Heart left ventricle (tissue), 16 donors: Measurements from ENCODE around the gene PRXL2A. TPM values are rescaled to one million over a fixed set of nuclear protein-coding genes. Genes with fewer than 3 reads are reported as not detected.

Experiments
- ATAC-seq, 4 donors: fragments of 200-7000 bp; cut with Tn5 transposase; one replicate each; pipeline ENCODE4 v1.9.1; 2020 to 2022; ENCODE audit warnings: moderate library complexity in 4 of 4, mild to moderate bottlenecking in 3 of 4, moderate number of reproducible peaks in 1 of 4
- DNase-seq, 5 donors: peaks; one replicate each; pipeline ENCODE4 v3.0.0-alpha.2; 2020
- H3K27ac ChIP-seq, 12 donors: fragments of 200-600 bp; sonication (generic) in 4 of 12; one replicate each; pipeline versions ENCODE4 v1.5.0 to v1.8.0; 2016 to 2022; ENCODE audit warnings: mild to moderate bottlenecking in 2 of 12
- H3K27me3 ChIP-seq, 9 donors: fragments of 200-600 bp; sonication (generic) in 2 of 9; one replicate each; pipeline versions ENCODE4 v1.5.1 to v1.8.0; 2016 to 2022; ENCODE audit warnings: mild to moderate bottlenecking in 3 of 9
- H3K36me3 ChIP-seq, 9 donors: fragments of 200-600 bp; sonication (generic) in 2 of 9; one replicate each; pipeline versions ENCODE4 v1.5.0 to v1.8.0; 2018 to 2022; ENCODE audit warnings: mild to moderate bottlenecking in 2 of 9
- H3K4me1 ChIP-seq, 12 donors: fragments of 200-600 bp; sonication (generic) in 4 of 12; one replicate each; pipeline versions ENCODE4 v1.5.0 to v1.8.0; 2016 to 2022; ENCODE audit warnings: mild to moderate bottlenecking in 3 of 12
- H3K4me3 ChIP-seq, 12 donors: fragments of 200-600 bp; sonication (generic) in 4 of 12; one replicate each; pipeline versions ENCODE4 v1.5.0 to v1.8.0; 2017 to 2022; ENCODE audit warnings: mild to moderate bottlenecking in 9 of 12, moderate library complexity in 4 of 12
- H3K9me3 ChIP-seq, 12 donors: fragments of 200-600 bp; sonication (generic) in 4 of 12; one replicate each; pipeline versions ENCODE4 v1.5.0 to v1.8.0; 2016 to 2022; ENCODE audit warnings: mild to moderate bottlenecking in 1 of 12
- CTCF ChIP-seq, 12 donors: fragments of 200-600 bp; sonication (generic) in 4 of 12; IDR thresholded peaks; one replicate each; pipeline versions ENCODE4 v1.5.0 to v1.8.0; 2018 to 2022; ENCODE audit warnings: antibody characterized with exemption in 12 of 12, mild to moderate bottlenecking in 5 of 12
- POLR2A ChIP-seq, 2 donors: fragments of 450-650 bp; IDR thresholded peaks; one replicate each; pipeline ENCODE4 v1.6.1; 2017; ENCODE audit warnings: antibody characterized with exemption in 2 of 2, mild to moderate bottlenecking in 2 of 2, moderate library complexity in 2 of 2
- WGBS, 4 donors: extraction: QIAGEN DNeasy Blood & Tissue Kit in 2 of 4; methylation state at CpG; one replicate each; pipeline versions ENCODE4 v1.1.5 to v1.1.7; 2013 to 2018; 5-methylcytosine and 5-hydroxymethylcytosine counted together
- intact Hi-C, 10 donors: fragments of 100-400 bp; cut with DNase I; formaldehyde crosslinking; loops; one replicate each; pipeline versions ENCODE4 v1.11.1 to v1.14.2; 2022
- polyA plus RNA-seq, 2 donors: library from polyadenylated mRNA; stranded (reverse); fragments of 200-250 nt; gene quantifications; one replicate each; pipeline ENCODE4 v1.2.3, GENCODE V29; 2013
- total RNA-seq, 9 donors: library from RNA; depleted of rRNA in 2 of 9; stranded (reverse); fragments of >200 nt in 2 of 9; fragmentation: NEBNext Ultra II Directional in 3 of 9; extraction: Animal tissue kit (Norgen Biotek cat#: 25700) in 3 of 9; gene quantifications; one replicate each; pipeline versions ENCODE4 v1.1.0 to v1.2.4, GENCODE V29; 2016 to 2023
- donor health status: ischemic (EF 13 %, LVEDD 7.1; RV severe dilation, severe dysfunction).
- donor health status: healthy with polysubstance abuse.
- donor health status: DM: no; HTN: yes; CAD: no.
- donor health status: DM: no; HTN: no; CAD: no.
- donor health status: ischemic (EF 25% LVEDD 6.9; RV normal size, moderate dysfunction).
- donor health status: ischemic (EF 25% LVEDD 5.7; RV mildly dilated, moderate dysfunction).
- donor health status: healthy.
- donor health status: DM: yes; HTN: yes; CAD: no.
- donor health status: ischemic (EF 35%, LVEDD 5.7; RV mildly dilated, moderate dysfunction).
- donor health status: nonischemic (EF 11% LVEDD 7.7; RV severe dilation, severe dysfunction).
- donor health status: DM: yes; HTN: yes; CAD: no.
- donor health status: PGD.
- donor health status: ischemic (EF 29% LVEDD 5.4; RV normal size, mild dysfunction).
- donor health status: nonischemic (EF 23%, LVEDD 6.1; RV moderate dilation, normal function).

Gene PRXL2A
- total and polyA plus RNA-seq, 11 donors: 63.9 to 123 (median 78.5) TPM

- no peak overlapping the region for H3K4me3 ChIP-seq
- ATAC-seq: no peak
- intact Hi-C loops: loop anchor here (1.0 to 10.0 kb wide), 13 partner anchors 56 to 482 kb away; no protein-coding TSS in a partner anchor
- TF ChIP-seq POLR2A (IDR thresholded peaks at IDR 0.05) (no peak), CTCF (IDR thresholded peaks at IDR 0.05) (no peak)
- H3K36me3 ChIP-seq: no peaks in the 10 kb centered on the region
- peaks cover 0 to 23% (median 9%) of the 10 kb centered on the region in 12 donors for H3K4me1 ChIP-seq
- no peak for DNase-seq
- H3K27me3 ChIP-seq: no peaks in the 10 kb centered on the region
- H3K27ac ChIP-seq: no peak overlapping the region
- H3K9me3 ChIP-seq: no peaks in the 10 kb centered on the region
- 66 to 82% (median 75%) methylated on average over 3 of the region's 3 CpGs for WGBS, 4 donors
Measured at GRCh38 chr10:80442879-80443278, 34.5 kb downstream of the PRXL2A start.

GRCh38 chr10:80443531-80443974 lies 35.2 kb downstream of the PRXL2A start:
- Histone ChIP-seq H3K36me3 (no peaks in the 10 kb centered on the region), H3K27me3 (no peaks in the 10 kb centered on the region), H3K9me3 (no peaks in the 10 kb centered on the region), H3K27ac (peak overlapping the region in 3 of 12 donors; percentile 10 to 46 (median 24)), H3K4me3 (no peak overlapping the region), H3K4me1 (peaks cover 0 to 26% (median 9%) of the 10 kb centered on the region in 12 donors)
- intact Hi-C loops: loop anchor here (1.0 to 10.0 kb wide), 13 partner anchors 56 to 481 kb away; no protein-coding TSS in a partner anchor
- TF ChIP-seq POLR2A (IDR thresholded peaks at IDR 0.05) (no peak), CTCF (IDR thresholded peaks at IDR 0.05) (peak; percentile 20 to 58 (median 28))
- ATAC-seq (peak; percentile 64 to 82 (median 68)), DNase-seq (peak in 1 of 5 donors; percentile 39)
- 51 to 63% (median 62%) methylated on average over 6 of the region's 6 CpGs for WGBS, 4 donors

GRCh38 chr10:80444124-80444523 lies 35.8 kb downstream of the PRXL2A start:
- Histone ChIP-seq H3K36me3 (no peaks in the 10 kb centered on the region), H3K27me3 (no peaks in the 10 kb centered on the region), H3K4me3 (no peak overlapping the region), H3K4me1 (peaks cover 0 to 31% (median 9%) of the 10 kb centered on the region in 12 donors), H3K9me3 (no peaks in the 10 kb centered on the region), H3K27ac (peak overlapping the region in 2 of 12 donors; percentile 17 to 24)
- DNase-seq (no peak), ATAC-seq (no peak)
- no peak for TF ChIP-seq POLR2A (IDR thresholded peaks at IDR 0.05)
- TF ChIP-seq CTCF (IDR thresholded peaks at IDR 0.05): no peak
- intact Hi-C loops: loop anchor here (1.0 to 10.0 kb wide), 18 partner anchors 57 to 481 kb away; no protein-coding TSS in a partner anchor
- WGBS, 4 donors: 56 to 72% (median 57%) methylated on average over 2 of the region's 2 CpGs

GRCh38 chr10:80444646-80445319 lies 36.4 kb downstream of the PRXL2A start:
- peak; percentile 62 to 82 (median 74) for DNase-seq
- Histone ChIP-seq H3K27me3 (no peaks in the 10 kb centered on the region), H3K4me1 (peaks cover 0 to 38% (median 9%) of the 10 kb centered on the region in 12 donors), H3K27ac (peak overlapping the region in 1 of 12 donors; percentile 17), H3K4me3 (no peak overlapping the region), H3K36me3 (no peaks in the 10 kb centered on the region), H3K9me3 (no peaks in the 10 kb centered on the region)
- WGBS, 4 donors: 20 to 27% (median 25%) methylated on average over 11 of the region's 11 CpGs
- ATAC-seq: peak; percentile 73 to 96 (median 92)
- intact Hi-C loops: loop anchor here (1.0 to 10.0 kb wide), 19 partner anchors 57 to 480 kb away; no protein-coding TSS in a partner anchor
- TF ChIP-seq POLR2A (IDR thresholded peaks at IDR 0.05) (no peak), CTCF (IDR thresholded peaks at IDR 0.05) (peak; percentile 60 to 94 (median 78))
